Lung (tissue), 12 donors: ENCODE data around the gene DLG1. TPM values are rescaled to one million over a fixed set of nuclear protein-coding genes. Genes with fewer than 3 reads are reported as not detected.

Experiments used
- ATAC-seq: fragments of 200-7000 bp; cut with Tn5 transposase; one replicate; pipeline ENCODE4 v1.9.1; 2020; ENCODE audit warnings: moderate number of reproducible peaks; ENCODE audit not compliant: insufficient read depth, low FRiP score
- DNase-seq, 3 donors: peaks; one replicate each; pipeline ENCODE4 v3.0.0-alpha.2; 2013 to 2017
- H3K27ac ChIP-seq, 2 donors: one replicate each; pipeline ENCODE4 v1.5.1; 2013; ENCODE audit warnings: mild to moderate bottlenecking in 2 of 2, moderate library complexity in 2 of 2, control low read depth in 1 of 2, inconsistent platforms in 1 of 2, low read depth in 1 of 2, low read length in 1 of 2
- H3K27me3 ChIP-seq, 3 donors: one replicate each; pipeline ENCODE4 v1.5.1; 2013; ENCODE audit warnings: low read length in 2 of 3; ENCODE audit not compliant: control insufficient read depth in 3 of 3, insufficient read depth in 3 of 3
- H3K36me3 ChIP-seq, 4 donors: one replicate each; pipeline ENCODE4 v1.5.1; 2013; ENCODE audit warnings: low read length in 4 of 4, mild to moderate bottlenecking in 1 of 4, moderate library complexity in 1 of 4; ENCODE audit not compliant: control insufficient read depth in 4 of 4, insufficient read depth in 4 of 4
- H3K4me1 ChIP-seq, 5 donors: one replicate each; pipeline ENCODE4 v1.5.1; 2013; ENCODE audit warnings: low read length in 5 of 5, mild to moderate bottlenecking in 2 of 5, moderate library complexity in 1 of 5; ENCODE audit not compliant: control insufficient read depth in 5 of 5, insufficient read depth in 5 of 5
- H3K4me3 ChIP-seq: one replicate; pipeline ENCODE4 v1.5.1; 2013; ENCODE audit warnings: mild to moderate bottlenecking, control low read depth, moderate library complexity
- H3K9ac ChIP-seq, 2 donors: one replicate each; pipeline ENCODE4 v1.5.1; 2013; ENCODE audit warnings: low read length in 2 of 2, control low read depth in 1 of 2; ENCODE audit not compliant: insufficient read depth in 1 of 2
- H3K9me3 ChIP-seq, 4 donors: one replicate each; pipeline ENCODE4 v1.5.1; 2013; ENCODE audit warnings: low read length in 3 of 4, mild to moderate bottlenecking in 1 of 4, moderate library complexity in 1 of 4; ENCODE audit not compliant: control insufficient read depth in 4 of 4, insufficient read depth in 3 of 4
- WGBS, 2 donors: extraction: QIAGEN DNeasy Blood & Tissue Kit; methylation state at CpG; one replicate each; pipeline ENCODE4 v1.1.7; 2013; 5-methylcytosine and 5-hydroxymethylcytosine counted together
- polyA plus RNA-seq, 2 donors: library from polyadenylated mRNA; stranded (reverse); fragments of 200-250 nt; gene quantifications; one replicate each; pipeline ENCODE4 v1.2.1, GENCODE V29; 2013
- total RNA-seq, 2 donors: library from RNA; depleted of rRNA in 1 of 2; stranded (reverse); fragments of >200 nt in 1 of 2; gene quantifications; one replicate each; pipeline ENCODE4 v1.2.1, GENCODE V29; 2014 to 2021
- TF ChIP-seq, protein P1 (sequence below): IDR thresholded peaks from 2 replicates; pipeline ENCODE4 v1.5.1; 2012; ENCODE audit warnings: mild to moderate bottlenecking; ENCODE audit errors: control extremely low read depth, extremely low read depth
- donor health status: control.
- donor health status: control.
- donor health status: Bipolar disorder and iron deficiency.
- donor health status: healthy.
- donor health status: DM: yes; HTN: yes; CAD: no.

Gene DLG1
- total and polyA plus RNA-seq, 4 donors = 16.0 to 114 (median 45.7) TPM

- no peaks in the 10 kb centered on the region for H3K27me3 ChIP-seq
- no peak overlapping the region for H3K4me3 ChIP-seq
- WGBS, 2 donors = 89 to 95% methylated on average over 11 of the region's 11 CpGs
These were observed 46.3 kb upstream of the DLG1 start for GRCh38 chr3:197344582-197345318.

DNA sequence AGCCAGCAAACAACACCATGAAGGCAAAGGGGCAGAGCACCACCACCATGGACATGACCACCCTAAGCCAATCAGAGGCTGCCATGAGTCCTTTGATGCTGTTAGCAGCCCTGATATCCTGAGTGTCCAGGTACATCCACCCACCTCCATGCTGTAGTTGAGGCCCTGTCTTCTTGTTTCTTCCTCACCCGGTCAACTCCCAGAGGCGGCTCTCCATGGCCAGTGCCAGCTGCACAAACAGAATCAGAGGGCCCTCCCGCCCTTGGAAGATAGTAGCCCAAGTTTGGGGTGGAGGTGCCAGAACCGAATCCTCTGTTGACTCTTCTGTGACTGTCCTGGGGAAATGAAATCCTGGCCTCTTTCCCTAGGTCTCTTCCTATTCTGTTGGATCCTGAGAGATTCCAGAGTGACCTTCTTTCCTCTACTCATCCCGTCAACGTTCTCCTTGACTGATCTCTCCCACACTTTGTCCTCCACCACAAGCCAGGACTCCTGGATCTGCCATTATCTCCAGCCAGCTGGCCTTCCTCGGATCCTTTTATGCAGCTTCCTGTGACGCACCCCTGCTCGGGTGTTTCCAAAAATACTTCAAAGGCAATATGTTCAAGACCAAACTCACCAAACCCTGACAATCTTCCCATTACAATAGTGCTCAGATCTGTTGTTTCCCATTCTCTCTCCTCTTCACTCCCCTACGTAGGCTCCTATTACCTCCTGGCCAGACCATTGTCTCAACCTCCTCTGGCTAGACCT is 45.4 kb upstream of the DLG1 start:
- DNase-seq (no peak), ATAC-seq (no peak)
- TF ChIP-seq, protein P1, sequence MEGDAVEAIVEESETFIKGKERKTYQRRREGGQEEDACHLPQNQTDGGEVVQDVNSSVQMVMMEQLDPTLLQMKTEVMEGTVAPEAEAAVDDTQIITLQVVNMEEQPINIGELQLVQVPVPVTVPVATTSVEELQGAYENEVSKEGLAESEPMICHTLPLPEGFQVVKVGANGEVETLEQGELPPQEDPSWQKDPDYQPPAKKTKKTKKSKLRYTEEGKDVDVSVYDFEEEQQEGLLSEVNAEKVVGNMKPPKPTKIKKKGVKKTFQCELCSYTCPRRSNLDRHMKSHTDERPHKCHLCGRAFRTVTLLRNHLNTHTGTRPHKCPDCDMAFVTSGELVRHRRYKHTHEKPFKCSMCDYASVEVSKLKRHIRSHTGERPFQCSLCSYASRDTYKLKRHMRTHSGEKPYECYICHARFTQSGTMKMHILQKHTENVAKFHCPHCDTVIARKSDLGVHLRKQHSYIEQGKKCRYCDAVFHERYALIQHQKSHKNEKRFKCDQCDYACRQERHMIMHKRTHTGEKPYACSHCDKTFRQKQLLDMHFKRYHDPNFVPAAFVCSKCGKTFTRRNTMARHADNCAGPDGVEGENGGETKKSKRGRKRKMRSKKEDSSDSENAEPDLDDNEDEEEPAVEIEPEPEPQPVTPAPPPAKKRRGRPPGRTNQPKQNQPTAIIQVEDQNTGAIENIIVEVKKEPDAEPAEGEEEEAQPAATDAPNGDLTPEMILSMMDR = no peak
- WGBS, 2 donors = 75 to 82% methylated on average over 10 of the region's 10 CpGs
- Histone ChIP-seq H3K27me3 (no peaks in the 10 kb centered on the region), H3K4me3 (no peak overlapping the region), H3K4me1 (peaks cover 0 to 16% (median 7%) of the 10 kb centered on the region in 5 donors), H3K9ac (no peak overlapping the region), H3K36me3 (no peaks in the 10 kb centered on the region), H3K9me3 (no peaks in the 10 kb centered on the region), H3K27ac (no peak overlapping the region)

More at GRCh38 chr3:197344582-197345318, 46.3 kb upstream of the DLG1 start:
- DNase-seq (no peak), ATAC-seq (no peak)
- TF ChIP-seq, protein P1 = no peak
- Histone ChIP-seq H3K4me1 (peaks cover 0 to 13% (median 7%) of the 10 kb centered on the region in 5 donors), H3K9ac (no peak overlapping the region), H3K9me3 (no peaks in the 10 kb centered on the region), H3K27ac (no peak overlapping the region), H3K36me3 (no peaks in the 10 kb centered on the region)

DNA sequence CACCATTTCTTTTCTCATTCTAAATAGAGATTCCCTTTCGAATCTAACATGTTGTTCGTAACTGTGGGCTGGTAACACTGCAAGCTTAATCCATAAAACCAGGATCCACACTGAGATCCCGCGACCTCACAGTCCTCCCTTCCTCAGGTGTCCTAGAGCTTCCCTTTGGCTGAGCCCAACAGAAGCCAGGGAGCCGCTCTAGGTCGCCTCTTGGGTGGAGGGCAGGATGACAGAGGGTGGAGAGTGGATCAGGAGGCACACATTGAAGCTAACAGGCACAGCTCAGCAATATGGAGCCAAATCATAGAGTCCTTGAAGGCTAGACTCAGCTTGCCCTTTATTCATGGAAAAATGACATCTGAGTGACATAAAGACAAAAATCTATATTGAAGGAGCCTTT is 44.7 kb upstream of the DLG1 start:
- no peak for ATAC-seq
- Histone ChIP-seq H3K27ac (no peak overlapping the region), H3K4me3 (no peak overlapping the region), H3K9me3 (no peaks in the 10 kb centered on the region), H3K27me3 (no peaks in the 10 kb centered on the region), H3K9ac (no peak overlapping the region), H3K36me3 (no peaks in the 10 kb centered on the region), H3K4me1 (peaks cover 0 to 16% (median 7%) of the 10 kb centered on the region in 5 donors)
- TF ChIP-seq, protein P1 = no peak
- WGBS, 2 donors = 94 to 95% methylated on average over 6 of the region's 6 CpGs
- no peak for DNase-seq
